GM12874 (cell line): ENCODE data around the gene WASHC4.

Experiments
- TF ChIP-seq, protein P1 (sequence below): IDR thresholded peaks from 2 replicates; pipeline ENCODE4 v1.5.1; 2011; ENCODE audit warnings: low read depth, mild to moderate bottlenecking, control low read depth, low read length, moderate library complexity; ENCODE audit not compliant: insufficient read depth

WASHC4 gene

DNA sequence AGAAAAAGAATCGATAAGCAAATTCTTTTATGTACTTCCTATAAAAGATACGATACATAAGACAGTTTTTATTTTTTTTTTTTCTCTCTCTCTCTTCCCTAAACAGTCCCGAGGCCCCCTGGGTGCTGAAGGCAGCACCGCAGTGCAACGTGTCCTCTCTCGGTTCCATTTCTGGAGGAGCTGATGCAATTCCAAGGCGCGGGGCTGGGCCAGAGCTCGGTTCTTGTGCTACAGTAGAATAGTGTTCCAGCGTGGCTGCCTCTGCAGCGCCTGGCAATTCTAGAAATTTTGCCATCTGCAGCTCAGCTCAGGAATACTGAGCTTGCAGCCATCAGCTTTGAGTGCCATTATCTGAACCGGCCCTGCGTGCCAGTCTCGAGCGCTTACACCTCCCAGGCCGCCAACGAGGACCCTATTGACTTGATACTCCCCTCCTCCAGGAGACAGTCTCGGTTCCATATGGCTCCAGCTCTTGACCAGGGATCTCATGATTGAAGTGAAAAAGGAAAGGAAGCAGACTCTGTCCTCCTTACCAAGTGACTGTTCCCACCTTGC is 23.9 kb upstream of the WASHC4 start:
- TF ChIP-seq, protein P1, sequence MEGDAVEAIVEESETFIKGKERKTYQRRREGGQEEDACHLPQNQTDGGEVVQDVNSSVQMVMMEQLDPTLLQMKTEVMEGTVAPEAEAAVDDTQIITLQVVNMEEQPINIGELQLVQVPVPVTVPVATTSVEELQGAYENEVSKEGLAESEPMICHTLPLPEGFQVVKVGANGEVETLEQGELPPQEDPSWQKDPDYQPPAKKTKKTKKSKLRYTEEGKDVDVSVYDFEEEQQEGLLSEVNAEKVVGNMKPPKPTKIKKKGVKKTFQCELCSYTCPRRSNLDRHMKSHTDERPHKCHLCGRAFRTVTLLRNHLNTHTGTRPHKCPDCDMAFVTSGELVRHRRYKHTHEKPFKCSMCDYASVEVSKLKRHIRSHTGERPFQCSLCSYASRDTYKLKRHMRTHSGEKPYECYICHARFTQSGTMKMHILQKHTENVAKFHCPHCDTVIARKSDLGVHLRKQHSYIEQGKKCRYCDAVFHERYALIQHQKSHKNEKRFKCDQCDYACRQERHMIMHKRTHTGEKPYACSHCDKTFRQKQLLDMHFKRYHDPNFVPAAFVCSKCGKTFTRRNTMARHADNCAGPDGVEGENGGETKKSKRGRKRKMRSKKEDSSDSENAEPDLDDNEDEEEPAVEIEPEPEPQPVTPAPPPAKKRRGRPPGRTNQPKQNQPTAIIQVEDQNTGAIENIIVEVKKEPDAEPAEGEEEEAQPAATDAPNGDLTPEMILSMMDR, result no peak

DNA sequence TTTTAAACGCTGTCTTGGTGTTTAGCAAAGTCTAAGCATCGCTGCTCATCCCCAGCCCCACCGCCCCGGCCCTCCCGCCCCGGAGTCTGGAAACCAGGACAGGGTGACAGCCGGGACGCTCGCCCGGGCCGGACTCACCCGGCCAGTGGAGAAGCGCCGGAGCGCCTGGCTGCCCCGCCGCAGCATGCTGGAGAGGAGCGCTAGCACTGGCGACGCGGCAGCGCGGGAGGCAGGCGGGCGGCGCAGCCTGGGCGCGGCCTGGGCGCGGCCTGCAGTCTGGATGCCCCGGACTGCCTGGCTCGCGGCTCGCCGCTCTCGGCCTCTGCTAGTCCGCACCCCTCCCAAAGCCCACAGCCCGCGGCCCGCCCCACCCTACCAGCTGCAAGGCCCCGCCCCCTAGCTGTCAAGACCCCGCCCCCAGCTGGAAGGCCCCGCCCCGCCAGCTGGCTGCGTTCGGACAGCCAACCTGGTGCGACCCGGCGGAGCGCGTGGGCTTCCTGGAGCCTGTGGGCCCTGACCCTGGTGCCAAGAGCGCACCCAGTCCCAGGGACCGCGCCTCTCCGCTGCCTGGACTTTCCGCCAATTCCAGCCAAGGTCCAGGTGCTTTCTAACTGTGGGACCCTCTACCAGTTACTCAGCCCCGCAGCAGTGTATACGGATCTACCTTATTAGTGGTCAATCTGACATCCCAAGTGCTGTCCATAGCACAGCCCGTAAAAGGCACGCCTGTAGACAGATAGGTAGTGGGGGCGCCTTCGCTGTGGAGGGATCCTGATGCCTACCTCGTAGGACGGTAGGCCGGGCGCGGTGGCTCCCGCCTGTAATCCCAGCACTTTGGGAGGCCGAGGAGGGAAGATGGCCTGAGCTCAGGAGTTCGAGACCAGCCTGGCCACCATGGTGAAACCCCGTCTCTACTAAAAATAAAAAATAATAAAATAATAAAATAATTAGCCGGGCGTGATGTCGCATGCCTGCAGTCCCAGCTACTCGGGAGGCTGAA is 23.0 kb upstream of the WASHC4 start, which contains the start of gene ALDH1L2:
Gene ALDH1L2, minus strand, starts transcription at position 208 of the 1,000 bp plus-strand sequence. Its CDS starts 22 bp downstream, at position 186.
- TF ChIP-seq, protein P1, result no peak

DNA sequence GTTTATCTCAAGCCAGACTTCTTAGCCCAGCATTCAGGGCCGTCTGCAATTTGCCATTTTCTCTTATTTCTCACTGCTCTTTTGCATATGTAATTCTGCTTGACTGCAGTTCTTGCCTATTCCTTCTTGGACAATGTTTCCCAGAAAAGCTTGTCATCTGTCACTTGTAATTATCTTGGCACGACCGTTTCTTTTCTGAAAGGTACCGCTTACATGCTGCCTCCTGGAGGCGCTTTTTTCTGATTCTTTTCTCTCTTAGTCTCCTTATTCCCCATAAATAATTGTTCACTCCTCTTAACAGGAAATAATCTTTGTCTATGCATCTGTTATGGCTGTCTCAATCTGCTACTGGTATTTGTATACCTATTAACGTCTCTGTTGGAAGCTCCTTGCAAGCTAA is 22.0 kb upstream of the WASHC4 start:
- TF ChIP-seq, protein P1, result no peak

DNA sequence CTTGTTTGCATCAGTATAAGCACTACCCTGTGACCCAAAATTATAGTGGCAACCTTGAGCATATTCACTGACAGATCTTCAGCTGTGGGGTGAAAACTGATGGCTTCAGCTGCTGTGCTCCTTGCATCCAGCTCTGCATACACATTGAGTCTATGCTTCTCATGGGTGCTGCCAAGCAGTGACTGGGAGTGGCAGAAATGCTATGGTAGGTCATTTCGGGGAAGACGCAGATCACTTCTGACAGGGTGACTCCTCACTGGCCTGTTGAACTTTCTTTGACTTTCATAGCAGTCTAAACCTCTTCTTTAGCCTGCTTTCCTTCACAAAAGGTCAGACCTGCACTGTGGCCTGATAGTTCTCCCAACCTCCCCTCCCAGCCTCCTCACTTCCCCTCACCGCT is 17.7 kb upstream of the WASHC4 start:
- TF ChIP-seq, protein P1, result no peak

DNA sequence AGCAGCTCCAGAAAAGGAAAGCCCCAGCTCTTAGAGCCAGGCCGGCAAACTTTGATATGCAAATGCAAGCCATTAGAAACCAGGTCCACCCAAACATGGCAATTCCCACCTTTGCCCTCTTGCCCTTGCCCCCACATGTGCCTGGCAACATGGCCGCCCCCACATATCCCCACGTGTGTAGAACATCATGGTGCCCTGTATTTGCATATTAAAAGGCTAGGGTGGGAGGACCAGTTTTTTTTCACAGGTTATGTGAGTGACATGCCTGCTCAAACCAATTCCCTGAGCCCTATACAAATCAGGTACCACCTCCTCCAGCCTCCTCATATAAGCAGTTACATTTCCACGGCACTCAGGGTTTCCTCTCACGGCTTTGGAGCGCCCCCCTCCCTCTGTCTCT is 17.2 kb upstream of the WASHC4 start:
- TF ChIP-seq, protein P1, result no peak

DNA sequence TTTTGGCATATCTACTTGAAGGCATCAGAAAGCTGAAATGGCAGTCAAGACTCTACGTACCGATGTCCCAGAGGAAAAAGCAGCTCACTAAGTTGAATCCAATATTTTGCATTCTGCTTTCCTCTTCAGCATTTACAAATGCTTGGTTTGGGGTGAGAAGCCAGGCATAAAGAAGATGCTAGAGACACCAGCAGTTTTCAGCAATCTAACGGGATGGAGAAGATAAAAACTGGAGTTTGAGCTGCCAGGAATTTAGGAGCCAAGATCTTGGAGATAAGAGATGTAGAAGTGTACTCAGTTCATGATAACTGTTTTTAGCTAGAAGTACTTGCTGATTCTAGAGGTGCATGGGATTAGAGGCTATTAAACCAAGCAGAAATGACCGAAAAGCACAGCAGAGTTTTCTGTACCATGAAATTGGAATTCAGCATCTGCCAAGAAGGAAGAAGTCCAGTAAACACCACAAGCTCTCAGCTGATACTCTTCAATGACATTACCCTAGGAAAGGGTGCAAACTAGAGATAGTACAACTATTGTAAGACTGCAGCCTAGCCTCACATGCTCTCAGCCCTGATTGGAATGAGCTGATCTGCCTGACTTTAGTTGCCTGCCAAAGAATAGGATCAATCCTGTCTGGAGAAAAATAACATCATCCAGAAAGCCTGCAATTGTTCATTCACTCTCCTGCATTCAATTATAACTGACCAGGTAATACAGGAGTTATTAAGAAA is 15.9 kb upstream of the WASHC4 start:
- TF ChIP-seq, protein P1, result no peak

DNA sequence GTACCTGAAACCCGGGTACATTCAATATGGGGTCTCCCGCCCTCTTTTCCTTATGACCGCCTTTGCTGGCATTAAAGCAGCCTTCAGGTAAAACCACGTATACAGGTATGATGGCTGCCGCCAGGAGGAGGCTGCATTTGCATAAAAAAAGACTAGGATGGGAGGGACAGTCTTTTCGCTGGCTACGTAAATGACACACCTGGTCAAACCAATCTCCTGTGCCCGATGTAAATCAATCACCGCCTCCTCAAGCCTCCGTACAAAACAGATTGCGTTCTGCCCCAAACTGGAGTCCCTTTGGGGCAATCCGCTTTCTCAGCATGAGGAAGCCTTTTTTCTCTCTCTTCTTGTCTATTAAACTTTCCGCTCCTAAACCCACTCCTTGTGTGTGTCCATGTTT is 15.2 kb upstream of the WASHC4 start:
- TF ChIP-seq, protein P1, result no peak
